ENCODE measurements around the gene DRC1. TPM values are rescaled to one million over a fixed set of nuclear protein-coding genes. Genes with fewer than 3 reads are reported as not detected.

The DRC1 gene
- total and polyA plus RNA-seq, 2 of the 4 experiments (the other 2 are of a cell fraction) = 0.18 TPM; not detected in 1

GRCh38 chr2:26401739-26402541, at the start of gene DRC1 (continued):
- TF ChIP-seq, protein P1, sequence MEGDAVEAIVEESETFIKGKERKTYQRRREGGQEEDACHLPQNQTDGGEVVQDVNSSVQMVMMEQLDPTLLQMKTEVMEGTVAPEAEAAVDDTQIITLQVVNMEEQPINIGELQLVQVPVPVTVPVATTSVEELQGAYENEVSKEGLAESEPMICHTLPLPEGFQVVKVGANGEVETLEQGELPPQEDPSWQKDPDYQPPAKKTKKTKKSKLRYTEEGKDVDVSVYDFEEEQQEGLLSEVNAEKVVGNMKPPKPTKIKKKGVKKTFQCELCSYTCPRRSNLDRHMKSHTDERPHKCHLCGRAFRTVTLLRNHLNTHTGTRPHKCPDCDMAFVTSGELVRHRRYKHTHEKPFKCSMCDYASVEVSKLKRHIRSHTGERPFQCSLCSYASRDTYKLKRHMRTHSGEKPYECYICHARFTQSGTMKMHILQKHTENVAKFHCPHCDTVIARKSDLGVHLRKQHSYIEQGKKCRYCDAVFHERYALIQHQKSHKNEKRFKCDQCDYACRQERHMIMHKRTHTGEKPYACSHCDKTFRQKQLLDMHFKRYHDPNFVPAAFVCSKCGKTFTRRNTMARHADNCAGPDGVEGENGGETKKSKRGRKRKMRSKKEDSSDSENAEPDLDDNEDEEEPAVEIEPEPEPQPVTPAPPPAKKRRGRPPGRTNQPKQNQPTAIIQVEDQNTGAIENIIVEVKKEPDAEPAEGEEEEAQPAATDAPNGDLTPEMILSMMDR (conservative IDR thresholded peaks at IDR 0.05; ENCODE audit: low read depth, low read length) = no peak

DNA sequence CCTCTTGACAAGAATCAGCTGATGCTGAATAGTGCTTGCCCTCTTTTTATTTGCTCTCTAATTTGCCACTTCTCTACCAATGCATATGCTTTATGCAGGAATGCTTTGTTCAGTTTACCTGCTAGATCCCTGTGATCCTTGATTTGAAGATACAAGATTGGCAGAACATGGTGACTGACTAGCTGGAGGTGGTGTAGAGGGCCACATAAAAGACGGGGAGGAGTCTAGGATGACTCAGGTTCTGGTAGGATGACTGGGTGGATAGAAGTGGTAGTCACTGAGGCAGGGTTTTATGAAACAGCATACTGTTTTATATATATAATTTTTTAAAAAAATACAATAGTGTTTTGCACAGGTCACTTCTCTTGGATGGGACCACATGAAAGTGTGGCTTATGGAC, 48.8 kb upstream of the DRC1 start:
- Histone ChIP-seq H2BK20ac (ENCODE audit: low read depth, low read length) (no peak overlapping the region), H3K4me3 (ENCODE audit: insufficient read depth, low read depth, low read length) (no peak overlapping the region), H4K91ac (ENCODE audit: insufficient read depth, low read depth, low read length) (no peak overlapping the region), H3K27me3 (ENCODE audit: control insufficient read depth, insufficient read depth, low read length) (no peaks in the 10 kb centered on the region), H3K27ac (ENCODE audit: insufficient read depth, low read length) (no peak overlapping the region), H2BK120ac (ENCODE audit: low read depth, low read length) (no peak overlapping the region), H3K9ac (ENCODE audit: low read depth, low read length) (no peak overlapping the region), H3K4me2 (ENCODE audit: low read depth, low read length) (no peak overlapping the region), H3K18ac (ENCODE audit: low read depth, low read length) (no peak overlapping the region), H2AK5ac (ENCODE audit: low read depth, low read length) (peak overlapping the region; percentile 19; the same call in 1 of the 2 replicates), H3K9me3 (ENCODE audit: control insufficient read depth, insufficient read depth, low read length) (no peaks in the 10 kb centered on the region), H3K36me3 (ENCODE audit: control insufficient read depth, insufficient read depth, low read length) (no peaks in the 10 kb centered on the region), H2BK5ac (ENCODE audit: low read depth, low read length, poor library complexity, severe bottlenecking) (no peak overlapping the region), H3K23ac (ENCODE audit: low read depth, low read length) (no peak overlapping the region), H3K14ac (replicated peaks; ENCODE audit: low read depth, low read length) (no peak overlapping the region), H4K20me1 (ENCODE audit: insufficient read depth, low read length) (peaks cover 15% of the 10 kb centered on the region; the same call in 1 of the 2 replicates), H2AFZ (replicated peaks; ENCODE audit: low read length, poor library complexity) (no peak overlapping the region), H3K9me1 (ENCODE audit: insufficient read depth, low read length) (peaks cover 8% of the 10 kb centered on the region), H2AK9ac (replicated peaks; ENCODE audit: low read depth, low read length, poor library complexity) (no peak overlapping the region), H4K8ac (ENCODE audit: low read depth in 2 of 2, low read length in 2 of 2) (no peak overlapping the region), H3K79me1 (ENCODE audit: low read depth in 1 of 2, low read length in 2 of 2) (peaks cover 18 to 70% of the 10 kb centered on the region in 2 experiments), H3K4me1 (ENCODE audit: control insufficient read depth, insufficient read depth, low read length) (peaks cover 8% of the 10 kb centered on the region), H4K5ac (ENCODE audit: low read depth, low read length) (no peak overlapping the region), H2BK15ac (ENCODE audit: low read depth, low read length) (no peak overlapping the region), H3K56ac (ENCODE audit: extremely low read depth, insufficient read depth, low read length) (no peak overlapping the region), H3K4ac (ENCODE audit: low read depth, low read length) (no peak overlapping the region)
- intact Hi-C loops (cut with micrococcal nuclease) (no loop called here), in situ Hi-C loops (cut with MboI; ENCODE audit: low sequenced_read_pairs) (no loop called here), dilution Hi-C loops (cut with HindIII; ENCODE audit: low sequenced_read_pairs, unreplicated experiment) (no loop called here)
- ChIA-PET POLR2A (ENCODE audit: unreplicated experiment) (no interaction called here), CTCF (no interaction called here)
- DNase-seq (peak; percentile 58), ATAC-seq (ENCODE audit: low read depth) (peak; percentile 49; the same call in 1 of the 2 replicates)
- no CpG with 5 or more reads among the region's 1 CpG for WGBS, 2 experiments (ENCODE audit: extremely low coverage in 2 of 2, insufficient read length in 1 of 2)
- no peak for TF ChIP-seq USF2 (IDR thresholded peaks at IDR 0.05; ENCODE audit: low read depth, low read length)
- TF ChIP-seq, protein P1 (conservative IDR thresholded peaks at IDR 0.05; ENCODE audit: low read depth, low read length) = no peak
- TF ChIP-seq CEBPB (IDR thresholded peaks at IDR 0.05; ENCODE audit: low read depth, low read length) = no peak
- no peak for TF ChIP-seq FOS (IDR thresholded peaks at IDR 0.05; ENCODE audit: low read depth, low read length)
- TF ChIP-seq MXI1 (IDR thresholded peaks at IDR 0.05; ENCODE audit: borderline replicate concordance, low read depth, low read length) = no peak
- no peak for TF ChIP-seq MAZ (IDR thresholded peaks at IDR 0.05; ENCODE audit: borderline replicate concordance, low read depth, low read length)
- no peak for TF ChIP-seq BHLHE40 (IDR thresholded peaks at IDR 0.05; ENCODE audit: low read depth, low read length)
- no peak for TF ChIP-seq RFX5 (IDR thresholded peaks at IDR 0.05; ENCODE audit: low read depth, low read length)
- no peak for TF ChIP-seq RAD21 (IDR thresholded peaks at IDR 0.05; ENCODE audit: low read length)
- no TSS peak for BruUV-seq (replicated peaks)
